H9 (cell line): Measurements from ENCODE around the gene ATG2A. TPM values are rescaled to one million over a fixed set of nuclear protein-coding genes. Genes with fewer than 3 reads are reported as not detected.
A peak's percentile ranks its signal among the peaks of the same experiment; 100 is the strongest.

Experiments used
- DNase-seq: peaks from one replicate; pipeline ENCODE4 v3.0.0-alpha.2; 2017
- H2AFZ ChIP-seq: one replicate; pipeline ENCODE4 v1.6.1; 2013; ENCODE audit warnings: mild to moderate bottlenecking, low read length, control low read depth, moderate library complexity
- H2AK5ac ChIP-seq: 2 replicates; pipeline ENCODE4 v1.6.1; 2013; ENCODE audit warnings: low read length, control low read depth, mixed read lengths; ENCODE audit not compliant: insufficient read length
- H2BK120ac ChIP-seq: one replicate; pipeline ENCODE4 v1.6.1; 2013; ENCODE audit warnings: low read depth, mild to moderate bottlenecking, low read length, control low read depth, inconsistent platforms; ENCODE audit not compliant: poor library complexity, severe bottlenecking
- H2BK12ac ChIP-seq: 2 replicates; pipeline ENCODE4 v1.6.1; 2013; ENCODE audit warnings: low read length, control low read depth, mixed read lengths, low read depth; ENCODE audit not compliant: insufficient read length
- H2BK15ac ChIP-seq: 2 replicates; pipeline ENCODE4 v1.6.1; 2013; ENCODE audit warnings: low read depth, low read length, control low read depth
- H2BK20ac ChIP-seq: one replicate; pipeline ENCODE4 v1.6.1; 2013; ENCODE audit warnings: low read depth, mild to moderate bottlenecking, low read length, control low read depth, inconsistent platforms; ENCODE audit not compliant: poor library complexity, severe bottlenecking
- H2BK5ac ChIP-seq: 2 replicates; pipeline ENCODE4 v1.6.1; 2013; ENCODE audit warnings: low read length, control low read depth, mixed read lengths; ENCODE audit not compliant: insufficient read length
- H3K14ac ChIP-seq: 2 replicates; pipeline ENCODE4 v1.6.1; 2013; ENCODE audit warnings: low read length, control low read depth; ENCODE audit not compliant: insufficient read depth
- H3K18ac ChIP-seq: 2 replicates; pipeline ENCODE4 v1.6.1; 2013; ENCODE audit warnings: low read depth, mild to moderate bottlenecking, mixed read lengths, low read length, control low read depth; ENCODE audit not compliant: insufficient read length
- H3K23ac ChIP-seq: 2 replicates; pipeline ENCODE4 v1.6.1; 2013; ENCODE audit warnings: low read length, control low read depth, mixed read lengths, low read depth; ENCODE audit not compliant: insufficient read length
- H3K23me2 ChIP-seq: 2 replicates; pipeline ENCODE4 v1.6.1; 2013; ENCODE audit warnings: low read depth, mild to moderate bottlenecking, mixed read lengths, low read length, control low read depth; ENCODE audit not compliant: insufficient read length, poor library complexity, severe bottlenecking
- H3K27ac ChIP-seq: 2 replicates; pipeline ENCODE4 v1.5.1; 2013; ENCODE audit warnings: low read length, control low read depth, mixed read lengths, low read depth; ENCODE audit not compliant: insufficient read length
- H3K27me3 ChIP-seq: 2 replicates; pipeline ENCODE4 v1.6.1; 2013; ENCODE audit warnings: low read length, control low read depth, inconsistent platforms; ENCODE audit not compliant: insufficient read depth
- H3K4ac ChIP-seq: 2 replicates; pipeline ENCODE4 v1.6.1; 2013; ENCODE audit warnings: low read depth, mild to moderate bottlenecking, control low read depth, inconsistent platforms, low read length, moderate library complexity
- H3K4me1 ChIP-seq: 2 replicates; pipeline ENCODE4 v1.6.1; 2013; ENCODE audit warnings: low read length, control low read depth, inconsistent platforms; ENCODE audit not compliant: insufficient read depth
- H3K4me2 ChIP-seq: 2 replicates; pipeline ENCODE4 v1.6.1; 2013; ENCODE audit warnings: low read length, control low read depth, mixed read lengths; ENCODE audit not compliant: insufficient read length, insufficient read depth
- H3K56ac ChIP-seq: 2 replicates; pipeline ENCODE4 v1.6.1; 2013; ENCODE audit warnings: low read depth, mild to moderate bottlenecking, mixed read lengths, low read length, control low read depth; ENCODE audit not compliant: insufficient read length
- H3K79me1 ChIP-seq: 2 replicates; pipeline ENCODE4 v1.6.1; 2013; ENCODE audit warnings: low read depth, mild to moderate bottlenecking, moderate library complexity, low read length, control low read depth, inconsistent platforms; ENCODE audit not compliant: insufficient read depth, poor library complexity, severe bottlenecking
- H3K79me2 ChIP-seq: 2 replicates; pipeline ENCODE4 v1.6.1; 2013; ENCODE audit warnings: low read length, control low read depth, inconsistent platforms; ENCODE audit not compliant: insufficient read depth
- H3K9ac ChIP-seq: 2 replicates; pipeline ENCODE4 v1.6.1; 2013; ENCODE audit warnings: low read length, control low read depth, mixed read lengths; ENCODE audit not compliant: insufficient read length; ENCODE audit errors: extremely low read depth
- H3K9me3 ChIP-seq: one replicate; pipeline ENCODE4 v1.6.1; 2013; ENCODE audit warnings: low read depth, low read length, inconsistent platforms; ENCODE audit not compliant: control insufficient read depth
- H3T11ph ChIP-seq: one replicate; pipeline ENCODE4 v1.6.1; 2013; ENCODE audit warnings: mild to moderate bottlenecking, low read length, control low read depth, inconsistent platforms
- H4K20me1 ChIP-seq: one replicate; pipeline ENCODE4 v1.6.1; 2013; ENCODE audit not compliant: control insufficient read depth, insufficient read length, insufficient read depth
- H4K5ac ChIP-seq: 2 replicates; pipeline ENCODE4 v1.6.1; 2013; ENCODE audit warnings: low read depth, mild to moderate bottlenecking, mixed read lengths, low read length, control low read depth; ENCODE audit not compliant: insufficient read length
- H4K8ac ChIP-seq: replicated peaks from 2 replicates; pipeline ENCODE4 v1.6.1; 2013; ENCODE audit warnings: low read length, control low read depth, mixed read lengths, low read depth; ENCODE audit not compliant: insufficient read length
- H4K91ac ChIP-seq: 2 replicates; pipeline ENCODE4 v1.6.1; 2013; ENCODE audit warnings: low read depth, mild to moderate bottlenecking, moderate library complexity, mixed read lengths, low read length, control low read depth; ENCODE audit not compliant: insufficient read length
- H3K27ac Mint-ChIP-seq, 3 experiments: 2 replicates in 2 of 3; 3 replicates in 1 of 3; pipeline ENCODE4 v1.8.0; 2020 to 2021; ENCODE audit warnings: mixed read lengths in 3 of 3, mild to moderate bottlenecking in 1 of 3, moderate library complexity in 1 of 3
- H3K27me3 Mint-ChIP-seq: 2 replicates; pipeline ENCODE4 v1.8.0; 2021; ENCODE audit warnings: low read depth, mild to moderate bottlenecking, moderate library complexity, mixed read lengths
- H3K36me3 Mint-ChIP-seq, 3 experiments: 2 replicates in 2 of 3; 3 replicates in 1 of 3; pipeline ENCODE4 v1.8.0; 2020 to 2021; ENCODE audit warnings: low read depth in 3 of 3, mixed read lengths in 3 of 3; ENCODE audit not compliant: insufficient read depth in 1 of 3
- H3K4me1 Mint-ChIP-seq, 2 experiments: 2 replicates each; pipeline ENCODE4 v1.8.0; 2020; ENCODE audit warnings: mixed read lengths in 2 of 2
- H3K4me3 Mint-ChIP-seq, 2 experiments: 2 replicates in 1 of 2; 3 replicates in 1 of 2; pipeline ENCODE4 v1.8.0; 2020 to 2021; ENCODE audit warnings: mild to moderate bottlenecking in 2 of 2, mixed read lengths in 2 of 2, moderate library complexity in 1 of 2
- H3K9me3 Mint-ChIP-seq, 2 experiments: 2 replicates in 1 of 2; 3 replicates in 1 of 2; pipeline ENCODE4 v1.8.0; 2020; ENCODE audit warnings: mild to moderate bottlenecking in 2 of 2, mixed read lengths in 2 of 2, moderate library complexity in 1 of 2
- WGBS: extraction: QIAGEN DNeasy Blood & Tissue Kit; methylation state at CpG from one replicate; pipeline ENCODE4 v1.1.7; 2013; ENCODE audit warnings: missing lambda C conversion rate, low lambda C conversion rate, mixed read lengths; ENCODE audit not compliant: insufficient read length; ENCODE audit errors: extremely low coverage; 5-methylcytosine and 5-hydroxymethylcytosine counted together
- total RNA-seq: library from RNA; stranded (reverse); gene quantifications from 2 replicates; pipeline ENCODE4 v1.2.1, GENCODE V29; 2021
- TF ChIP-seq, protein P1 (sequence below): fragments of 200-600 bp; sonication (generic); conservative IDR thresholded peaks from 3 replicates; pipeline ENCODE4 v1.8.0; 2021; ENCODE audit warnings: antibody characterized with exemption, mild to moderate bottlenecking

Gene ATG2A
- total RNA-seq, 1 experiment from 2014 or later = 21.3 TPM

DNA sequence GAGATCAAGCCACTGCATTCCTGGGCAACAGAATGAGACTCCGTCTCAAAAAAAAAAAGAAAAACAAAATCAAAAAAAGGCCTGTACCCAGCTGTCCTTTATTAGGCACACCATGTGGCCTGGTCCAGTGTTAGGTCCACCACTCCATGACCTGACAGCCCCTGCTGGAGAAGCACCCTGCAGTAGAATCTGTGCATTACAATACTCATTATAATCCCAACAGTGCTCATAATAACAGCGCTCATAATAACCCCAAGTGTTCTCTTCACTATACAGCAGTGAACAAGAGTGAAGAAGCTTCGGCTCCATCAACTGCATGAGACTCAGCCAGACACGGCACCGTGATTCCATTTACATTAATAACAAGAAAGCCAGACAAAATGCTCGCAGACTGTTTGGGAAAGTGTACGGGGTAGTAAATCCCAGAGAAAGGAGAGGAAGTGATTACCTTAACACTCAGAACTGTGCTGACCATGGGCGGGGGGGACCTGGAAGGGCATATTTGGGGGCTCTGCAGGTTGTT lies 29.7 kb downstream of the ATG2A start:
- no peak overlapping the region for H3K18ac ChIP-seq
- no peak overlapping the region for H3K56ac ChIP-seq
- no peaks in the 10 kb centered on the region for H3K79me1 ChIP-seq
- H2BK5ac ChIP-seq = no peak overlapping the region
- no peaks in the 10 kb centered on the region for H3K27me3 ChIP-seq
- Mint-ChIP-seq H3K36me3 (no peaks in the 10 kb centered on the region), H3K27me3 (0 out of 2 replicates have a peak, but pooled peaks cover 4% of the 10 kb centered on the region), H3K4me1 (peaks cover 12 to 23% of the 10 kb centered on the region in 2 experiments), H3K27ac (peak overlapping the region in 1 of 3 experiments; percentile 56; a peak in 3 of 7 replicates), H3K4me3 (no peak overlapping the region), H3K9me3 (no peaks in the 10 kb centered on the region; a peak in 1 of 5 replicates)
- no peak overlapping the region for H2AK5ac ChIP-seq
- no peaks in the 10 kb centered on the region; the same call in 1 of the 2 replicates for H3K4me1 ChIP-seq
- H4K8ac ChIP-seq = no peak overlapping the region
- no peaks in the 10 kb centered on the region for H3K9me3 ChIP-seq
- no peak overlapping the region for H3K27ac ChIP-seq
- peaks cover 4% of the 10 kb centered on the region for H3K23me2 ChIP-seq
- H3K23ac ChIP-seq = no peak overlapping the region
- no CpG with 5 or more reads among the region's 8 CpGs for WGBS
- TF ChIP-seq, protein P1, sequence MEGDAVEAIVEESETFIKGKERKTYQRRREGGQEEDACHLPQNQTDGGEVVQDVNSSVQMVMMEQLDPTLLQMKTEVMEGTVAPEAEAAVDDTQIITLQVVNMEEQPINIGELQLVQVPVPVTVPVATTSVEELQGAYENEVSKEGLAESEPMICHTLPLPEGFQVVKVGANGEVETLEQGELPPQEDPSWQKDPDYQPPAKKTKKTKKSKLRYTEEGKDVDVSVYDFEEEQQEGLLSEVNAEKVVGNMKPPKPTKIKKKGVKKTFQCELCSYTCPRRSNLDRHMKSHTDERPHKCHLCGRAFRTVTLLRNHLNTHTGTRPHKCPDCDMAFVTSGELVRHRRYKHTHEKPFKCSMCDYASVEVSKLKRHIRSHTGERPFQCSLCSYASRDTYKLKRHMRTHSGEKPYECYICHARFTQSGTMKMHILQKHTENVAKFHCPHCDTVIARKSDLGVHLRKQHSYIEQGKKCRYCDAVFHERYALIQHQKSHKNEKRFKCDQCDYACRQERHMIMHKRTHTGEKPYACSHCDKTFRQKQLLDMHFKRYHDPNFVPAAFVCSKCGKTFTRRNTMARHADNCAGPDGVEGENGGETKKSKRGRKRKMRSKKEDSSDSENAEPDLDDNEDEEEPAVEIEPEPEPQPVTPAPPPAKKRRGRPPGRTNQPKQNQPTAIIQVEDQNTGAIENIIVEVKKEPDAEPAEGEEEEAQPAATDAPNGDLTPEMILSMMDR = no peak
- no peak overlapping the region for H4K91ac ChIP-seq
- H4K5ac ChIP-seq = no peak overlapping the region
- H2BK15ac ChIP-seq = no peak overlapping the region
- DNase-seq = no peak
- no peak overlapping the region for H3K14ac ChIP-seq
- H2BK20ac ChIP-seq = no peak overlapping the region
- H3K79me2 ChIP-seq = no peaks in the 10 kb centered on the region
- H3T11ph ChIP-seq = no peak overlapping the region
- H4K20me1 ChIP-seq = no peaks in the 10 kb centered on the region
- H2BK120ac ChIP-seq = no peak overlapping the region
- no peak overlapping the region for H2BK12ac ChIP-seq
- peak overlapping the region; percentile 51 for H3K4me2 ChIP-seq
- H2AFZ ChIP-seq = no peak overlapping the region
- H3K9ac ChIP-seq = no peak overlapping the region
- H3K4ac ChIP-seq = no peak overlapping the region
